Activated T-cell treated with anti-CD3 and anti-CD28 coated beads, Interleukin-2, amount 50 U/mL, for 4 hours (primary cell): ENCODE results near the gene MRPL30. TPM values are rescaled to one million over a fixed set of nuclear protein-coding genes. Genes with fewer than 3 reads are reported as not detected.
"Not testable (repeated sequence)": the region's sequence is repeated elsewhere in the genome, so short reads cannot be mapped to it uniquely, and the experiment has no call there.

Experiments used
- ATAC-seq, 2 donors: fragments of 200-7000 bp; cut with Tn5 transposase; one replicate each; pipeline ENCODE4 v1.10.0; 2021
- DNase-seq: peaks from one replicate; pipeline ENCODE4 v3.0.0-alpha.2; 2020
- H3K27me3 Mint-ChIP-seq: one replicate; pipeline ENCODE4 v1.8.0; 2021; ENCODE audit warnings: low read depth, mixed read lengths
- H3K36me3 Mint-ChIP-seq: one replicate; pipeline ENCODE4 v1.8.0; 2022; ENCODE audit warnings: mixed read lengths; ENCODE audit not compliant: insufficient read depth
- H3K4me1 Mint-ChIP-seq: one replicate; pipeline ENCODE4 v1.8.0; 2021; ENCODE audit warnings: low read depth, mixed read lengths
- H3K4me3 Mint-ChIP-seq: one replicate; pipeline ENCODE4 v1.8.0; 2021; ENCODE audit warnings: mild to moderate bottlenecking, moderate library complexity, mixed read lengths
- H3K9me3 Mint-ChIP-seq: one replicate; pipeline ENCODE4 v1.8.0; 2021; ENCODE audit warnings: mixed read lengths
- total RNA-seq, 3 donors: library from RNA; stranded (reverse); gene quantifications; one replicate each; pipeline ENCODE4 v1.2.1, GENCODE V29; 2021

Gene MRPL30
- total RNA-seq = 10 to 100 TPM; 28.2 to 30.2 (median 29.7) TPM

- H3K4me1 Mint-ChIP-seq = peaks cover 57% of the 10 kb centered on the region
Measured at GRCh38 chr2:99180755-99181623, at the start of gene MRPL30, which contains the start of gene MITD1. TSS of gene MRPL30 (plus strand) at chr2:99181184. CDS start at chr2:99186204, 5,020 bp downstream. TSS of gene MITD1 (minus strand) at chr2:99181058. CDS start at chr2:99180981, 77 bp downstream.

GRCh38 chr2:99135044-99135556 is 45.9 kb upstream of the MRPL30 start:
- Mint-ChIP-seq H3K36me3 (peaks cover 15% of the 10 kb centered on the region), H3K9me3 (peaks cover 33% of the 10 kb centered on the region)
- H3K4me1 Mint-ChIP-seq, H3K27me3 Mint-ChIP-seq, H3K4me3 Mint-ChIP-seq, DNase-seq, ATAC-seq: not testable (repeated sequence)

More at GRCh38 chr2:99180755-99181623, at the start of gene MRPL30, which contains the start of gene MITD1:
- Mint-ChIP-seq H3K4me3 (peak within 1 kb of the TSS; percentile 100), H3K36me3 (peaks cover 14% of the 10 kb centered on the region), H3K9me3 (no peaks in the 10 kb centered on the region), H3K27me3 (no peaks in the 10 kb centered on the region)
- peak; percentile 92 to 94 for ATAC-seq
- DNase-seq = peak; percentile 81

- ATAC-seq (no peak), DNase-seq (no peak)
- peaks cover 7% of the 10 kb centered on the region for H3K9me3 Mint-ChIP-seq
- H3K4me1 Mint-ChIP-seq = peaks cover 17% of the 10 kb centered on the region
- peaks cover 9% of the 10 kb centered on the region for H3K36me3 Mint-ChIP-seq
- H3K27me3 Mint-ChIP-seq = no peaks in the 10 kb centered on the region
- no peak overlapping the region for H3K4me3 Mint-ChIP-seq
Measured at GRCh38 chr2:99139003-99139402, 42.0 kb upstream of the MRPL30 start.

- Mint-ChIP-seq H3K4me1 (peaks cover 17% of the 10 kb centered on the region), H3K36me3 (peaks cover 6% of the 10 kb centered on the region), H3K4me3 (peak overlapping the region; percentile 95), H3K9me3 (peaks cover 4% of the 10 kb centered on the region), H3K27me3 (no peaks in the 10 kb centered on the region)
- no peak for ATAC-seq
- no peak for DNase-seq
Measured at GRCh38 chr2:99140056-99140859, 40.7 kb upstream of the MRPL30 start.

- Mint-ChIP-seq H3K4me1 (peaks cover 17% of the 10 kb centered on the region), H3K27me3 (no peaks in the 10 kb centered on the region), H3K4me3 (peak overlapping the region; percentile 95), H3K36me3 (peaks cover 6% of the 10 kb centered on the region), H3K9me3 (peaks cover 4% of the 10 kb centered on the region)
- ATAC-seq (peak; percentile 30 to 42), DNase-seq (no peak)
Measured at GRCh38 chr2:99140860-99141109, 40.2 kb upstream of the MRPL30 start.

GRCh38 chr2:99141110-99142108 is 39.6 kb upstream of the MRPL30 start, which contains the start of gene C2orf15:
TSS of gene C2orf15 (plus strand) at chr2:99141707. CDS start at chr2:99150559, 8,852 bp downstream.
- H3K36me3 Mint-ChIP-seq = peaks cover 6% of the 10 kb centered on the region
- DNase-seq (peak; percentile 98), ATAC-seq (peak; percentile 94 to 95)
- peak within 1 kb of the TSS; percentile 95 for H3K4me3 Mint-ChIP-seq
- peaks cover 17% of the 10 kb centered on the region for H3K4me1 Mint-ChIP-seq
- H3K27me3 Mint-ChIP-seq = no peaks in the 10 kb centered on the region
- H3K9me3 Mint-ChIP-seq = peaks cover 4% of the 10 kb centered on the region

- ATAC-seq (no peak), DNase-seq (no peak)
- H3K4me3 Mint-ChIP-seq = no peak overlapping the region
- H3K4me1 Mint-ChIP-seq = peaks cover 11% of the 10 kb centered on the region
- peaks cover 3% of the 10 kb centered on the region for H3K36me3 Mint-ChIP-seq
- no peaks in the 10 kb centered on the region for H3K27me3 Mint-ChIP-seq
- H3K9me3 Mint-ChIP-seq = no peaks in the 10 kb centered on the region
Measured at GRCh38 chr2:99150706-99151105, 30.3 kb upstream of the MRPL30 start.

- no peak for DNase-seq
- Mint-ChIP-seq H3K4me3 (no peak overlapping the region), H3K4me1 (peaks cover 26% of the 10 kb centered on the region), H3K36me3 (peaks cover 6% of the 10 kb centered on the region), H3K27me3 (no peaks in the 10 kb centered on the region), H3K9me3 (no peaks in the 10 kb centered on the region)
- no peak for ATAC-seq
Measured at GRCh38 chr2:99152199-99152895, 28.6 kb upstream of the MRPL30 start.

- Mint-ChIP-seq H3K36me3 (peaks cover 16% of the 10 kb centered on the region), H3K9me3 (no peaks in the 10 kb centered on the region), H3K4me3 (no peak overlapping the region), H3K27me3 (no peaks in the 10 kb centered on the region), H3K4me1 (peaks cover 32% of the 10 kb centered on the region)
- DNase-seq (no peak), ATAC-seq (no peak)
Measured at GRCh38 chr2:99153921-99154604, 26.9 kb upstream of the MRPL30 start.

- Mint-ChIP-seq H3K4me3 (no peak within 1 kb of the TSS), H3K9me3 (no peaks in the 10 kb centered on the region)
Measured at GRCh38 chr2:99154643-99155536, 26.1 kb upstream of the MRPL30 start, which contains the start of the genes LIPT1 and TSGA10. TSS of gene LIPT1 (plus strand) at chr2:99154967. CDS start at chr2:99161958, 6,991 bp downstream. TSS of gene TSGA10 (minus strand) at chr2:99154942. CDS start at chr2:99109439, 45,503 bp downstream.

GRCh38 chr2:99156891-99157290 is 24.1 kb upstream of the MRPL30 start:
- peaks cover 17% of the 10 kb centered on the region for H3K36me3 Mint-ChIP-seq

More at GRCh38 chr2:99154643-99155536, 26.1 kb upstream of the MRPL30 start, which contains the start of the genes LIPT1 and TSGA10:
- H3K27me3 Mint-ChIP-seq = no peaks in the 10 kb centered on the region
- H3K4me1 Mint-ChIP-seq = peaks cover 36% of the 10 kb centered on the region
- ATAC-seq (peak; percentile 98 to 99), DNase-seq (peak; percentile 87)
- peaks cover 20% of the 10 kb centered on the region for H3K36me3 Mint-ChIP-seq

More at GRCh38 chr2:99156891-99157290, 24.1 kb upstream of the MRPL30 start:
- H3K27me3 Mint-ChIP-seq = no peaks in the 10 kb centered on the region
- DNase-seq (no peak), ATAC-seq (no peak)
- H3K4me3 Mint-ChIP-seq = no peak overlapping the region
- peaks cover 31% of the 10 kb centered on the region for H3K4me1 Mint-ChIP-seq
- H3K9me3 Mint-ChIP-seq = no peaks in the 10 kb centered on the region
